B cell (primary cell): ENCODE measurements around the gene DDX10. TPM values are rescaled to one million over a fixed set of nuclear protein-coding genes. Genes with fewer than 3 reads are reported as not detected.

Source experiments
- ATAC-seq: fragments of 200-7000 bp; cut with Tn5 transposase; one replicate; pipeline ENCODE4 v1.10.0; 2021; ENCODE audit warnings: low read depth, mild to moderate bottlenecking, moderate number of reproducible peaks, moderate library complexity
- CTCF ChIA-PET: fragments of 350-600 bp; sonication (Branson Sonifier 250); formaldehyde crosslinking; loops from one replicate; lab custom pipeline; 2021; ENCODE audit warnings: antibody characterized with exemption, inconsistent platforms; lab: Charles Lee
- POLR2A ChIA-PET: fragments of 350-600 bp; sonication (Branson Sonifier 250); formaldehyde crosslinking; loops from one replicate; lab custom pipeline; 2021; ENCODE audit warnings: antibody characterized with exemption; lab: Charles Lee
- DNase-seq: peaks from one replicate; pipeline ENCODE4 v3.0.0; 2013
- H2AFZ ChIP-seq: 2 replicates; pipeline ENCODE4 v1.6.1; 2012; ENCODE audit warnings: mild to moderate bottlenecking, low read depth, low read length; ENCODE audit not compliant: insufficient read depth, poor library complexity, severe bottlenecking
- H3K27ac ChIP-seq, 2 donors: 1 replicate in 1 of 2; 2 replicates in 1 of 2; pipeline ENCODE4 v1.5.1; 2012 to 2013; ENCODE audit warnings: low read length in 2 of 2, mild to moderate bottlenecking in 2 of 2, moderate library complexity in 1 of 2
- H3K27me3 ChIP-seq, 4 experiments: fragments of 200-600 bp in 1 of 4; sonication (generic) in 1 of 4; replicated peaks in 1 of 4; 1 replicate in 2 of 4; 2 replicates in 2 of 4; pipeline versions ENCODE4 v1.6.1 to v1.7.0; 2013 to 2016; ENCODE audit warnings: low read length in 3 of 4, mild to moderate bottlenecking in 2 of 4, mixed read lengths in 1 of 4, moderate library complexity in 1 of 4; ENCODE audit not compliant: insufficient read depth in 4 of 4, control insufficient read depth in 3 of 4; ENCODE audit errors: control extremely low read depth in 1 of 4
- H3K36me3 ChIP-seq, 2 experiments: replicated peaks in 1 of 2; 1 replicate in 1 of 2; 2 replicates in 1 of 2; pipeline versions ENCODE4 v1.6.1 to v1.7.1; 2013; ENCODE audit warnings: low read length in 1 of 2; ENCODE audit not compliant: insufficient read depth in 2 of 2, control insufficient read depth in 1 of 2; ENCODE audit errors: control extremely low read depth in 1 of 2, extremely low read depth in 1 of 2
- H3K4me1 ChIP-seq, 2 donors: fragments of 200-600 bp in 1 of 2; sonication (generic) in 1 of 2; 1 replicate in 1 of 2; 2 replicates in 1 of 2; pipeline versions ENCODE4 v1.5.1 to v1.6.1; 2013 to 2017; ENCODE audit warnings: low read length in 2 of 2; ENCODE audit not compliant: control insufficient read depth in 2 of 2, insufficient read depth in 2 of 2
- H3K4me2 ChIP-seq: replicated peaks from 2 replicates; pipeline ENCODE3; 2012; ENCODE audit warnings: mild to moderate bottlenecking, low read depth, low read length; ENCODE audit not compliant: poor library complexity, severe bottlenecking
- H3K4me3 ChIP-seq, 5 experiments: fragments of 200-600 bp in 1 of 5; sonication (generic) in 1 of 5; 1 replicate in 3 of 5; 2 replicates in 2 of 5; pipeline versions ENCODE4 v1.5.1 to v1.7.0; 2011 to 2016; ENCODE audit warnings: low read length in 4 of 5, mild to moderate bottlenecking in 4 of 5, low read depth in 2 of 5, control low read depth in 1 of 5, moderate library complexity in 1 of 5; ENCODE audit not compliant: insufficient read depth in 1 of 5; ENCODE audit errors: control extremely low read depth in 1 of 5, extremely low read depth in 1 of 5
- H3K79me2 ChIP-seq: fragments of 200-600 bp; sonication (generic); one replicate; pipeline ENCODE4 v1.6.0; 2016; ENCODE audit warnings: low read length; ENCODE audit not compliant: control insufficient read depth, insufficient read depth
- H3K9ac ChIP-seq: fragments of 200-600 bp; sonication (generic); 2 replicates; pipeline ENCODE4 v1.6.1; 2017; ENCODE audit warnings: mild to moderate bottlenecking, low read length, moderate library complexity
- H3K9me3 ChIP-seq, 3 donors: one replicate each; pipeline versions ENCODE4 v1.6.1 to v1.7.1; 2013; ENCODE audit warnings: low read length in 2 of 3; ENCODE audit not compliant: control insufficient read depth in 2 of 3, insufficient read depth in 1 of 3; ENCODE audit errors: control extremely low read depth in 1 of 3
- H4K20me1 ChIP-seq: 2 replicates; pipeline ENCODE4 v1.6.0; 2012; ENCODE audit warnings: mild to moderate bottlenecking, low read length; ENCODE audit not compliant: insufficient read depth, control insufficient read depth, poor library complexity, severe bottlenecking
- H3K27ac Mint-ChIP-seq: one replicate; pipeline ENCODE4 v1.8.0; 2021; ENCODE audit warnings: mixed read lengths
- H3K27me3 Mint-ChIP-seq: one replicate; pipeline ENCODE4 v1.8.0; 2021; ENCODE audit warnings: mixed read lengths
- H3K4me1 Mint-ChIP-seq: one replicate; pipeline ENCODE4 v1.8.0; 2021; ENCODE audit warnings: mixed read lengths
- H3K4me3 Mint-ChIP-seq: one replicate; pipeline ENCODE4 v1.8.0; 2021; ENCODE audit warnings: mixed read lengths
- H3K9me3 Mint-ChIP-seq: one replicate; pipeline ENCODE4 v1.8.0; 2022; ENCODE audit warnings: mixed read lengths; ENCODE audit not compliant: insufficient read depth
- CTCF ChIP-seq: fragments of 200-600 bp; IDR thresholded peaks from one replicate; pipeline ENCODE4 v1.8.0; 2022; ENCODE audit warnings: antibody characterized with exemption, mild to moderate bottlenecking
- EZH2 ChIP-seq: IDR thresholded peaks from 2 replicates; pipeline ENCODE4 v1.6.1; 2012; ENCODE audit warnings: borderline replicate concordance, low read depth, mild to moderate bottlenecking, moderate library complexity, low read length; ENCODE audit not compliant: insufficient read depth, poor library complexity, severe bottlenecking
- WGBS: methylation state at CpG from one replicate; pipeline ENCODE4 v1.1.5; 2013; ENCODE audit warnings: missing lambda C conversion rate; ENCODE audit not compliant: insufficient coverage; 5-methylcytosine and 5-hydroxymethylcytosine counted together
- intact Hi-C: fragments of 100-400 bp; cut with micrococcal nuclease; formaldehyde crosslinking; loops from one replicate; pipeline ENCODE4 v1.10.0; 2022
- polyA plus RNA-seq: library from polyadenylated mRNA; depleted of rRNA; stranded (reverse); fragments of >200 nt; gene quantifications from 2 replicates; pipeline ENCODE4 v1.2.3, GENCODE V29; 2012
- total RNA-seq, 2 donors: library from RNA; stranded (reverse); fragments of 120-200 nt in 1 of 2; gene quantifications; 1 replicate in 1 of 2; 2 replicates in 1 of 2; pipeline versions ENCODE4 v1.2.3 to v1.2.4, GENCODE V29; 2013 to 2022

The DDX10 gene
- total and polyA plus RNA-seq, 2 donors (not counting 1 experiment from before 2014, with no cell fraction given): 15.6 to 30.6 TPM

- POLR2A ChIA-PET: no interaction called here
- Mint-ChIP-seq H3K9me3 (no peaks in the 10 kb centered on the region), H3K4me1 (peaks cover 1% of the 10 kb centered on the region)
Measured at GRCh38 chr11:108718466-108718865, 53.6 kb downstream of the DDX10 start.

More at GRCh38 chr11:108718466-108718865, 53.6 kb downstream of the DDX10 start:
- ATAC-seq (no peak), DNase-seq (no peak)
- no peaks in the 10 kb centered on the region for H3K4me1 ChIP-seq
- H3K4me2 ChIP-seq: no peak overlapping the region
- intact Hi-C loops: no loop called here
- CTCF ChIA-PET: no interaction called here
- peaks cover 11 to 32% of the 10 kb centered on the region in 2 experiments for H3K36me3 ChIP-seq
- H3K4me3 Mint-ChIP-seq: no peak overlapping the region
- H3K27me3 ChIP-seq: no peaks in the 10 kb centered on the region
- H3K9me3 ChIP-seq: peaks cover 0 to 1% (median 0%) of the 10 kb centered on the region in 3 donors
- H3K27me3 Mint-ChIP-seq: no peaks in the 10 kb centered on the region
- H3K4me3 ChIP-seq: no peak overlapping the region
- H3K27ac ChIP-seq: no peak overlapping the region
- no peak overlapping the region for H3K9ac ChIP-seq
- 89% methylated on average over 2 of the region's 2 CpGs for whole genome bisulfite sequencing
- no peaks in the 10 kb centered on the region for H3K79me2 ChIP-seq
- TF ChIP-seq CTCF (no peak), EZH2 (no peak)
- H2AFZ ChIP-seq: no peak overlapping the region
- H3K27ac Mint-ChIP-seq: no peak overlapping the region
- H4K20me1 ChIP-seq: no peaks in the 10 kb centered on the region
